ENCODE results near the gene SUN2. TPM values are rescaled to one million over a fixed set of nuclear protein-coding genes. Genes with fewer than 3 reads are reported as not detected.

Gene SUN2
- total and polyA plus RNA-seq, 5 donors from 2014 or later: 260 to 454 (median 331) TPM

DNA sequence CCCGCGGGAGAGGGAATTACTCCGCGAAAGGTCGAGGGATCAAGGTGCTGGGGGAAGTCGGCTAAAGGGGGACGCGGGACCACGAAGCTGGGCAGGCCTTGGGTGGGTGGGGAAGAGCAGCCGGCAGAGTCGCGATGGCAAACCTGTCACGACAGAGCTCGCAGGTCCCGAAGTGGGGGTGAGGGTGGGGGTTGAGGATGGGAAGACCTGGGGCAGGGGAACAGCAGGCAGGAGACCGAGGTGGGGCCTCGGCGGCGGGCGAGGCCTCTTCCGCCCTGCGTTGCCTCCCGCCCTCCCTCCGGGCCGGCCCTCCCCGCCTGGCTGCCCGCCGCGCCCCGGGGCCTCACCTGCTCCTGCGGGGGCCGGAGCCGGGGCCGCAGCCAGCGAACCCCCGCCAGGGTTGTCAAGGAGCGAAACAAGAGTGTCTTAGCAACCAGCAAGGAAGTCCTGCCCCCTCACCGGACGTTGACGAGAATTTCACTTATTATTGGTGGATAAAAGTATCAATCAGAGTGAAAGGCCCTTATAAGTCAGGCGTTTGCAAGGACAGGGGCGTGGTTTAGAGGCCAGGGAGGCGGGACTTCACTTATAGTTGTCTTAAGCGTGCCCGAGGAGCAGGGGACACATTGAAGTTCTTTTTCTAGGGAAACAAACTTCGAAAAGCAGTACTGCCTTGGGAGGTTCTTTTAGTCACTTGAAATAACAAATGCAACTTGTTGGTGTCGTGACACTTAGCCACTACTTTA, 38.1 kb upstream of the SUN2 start, which contains the start of gene DNAL4:
DNAL4 (minus strand) TSS at position 423 of the 746 bp plus-strand sequence. CDS start 11,412 bp downstream, outside the sequence.
- Histone ChIP-seq H3K36me3 (ENCODE audit: control insufficient read depth, insufficient read depth, low read length) (no peaks in the 10 kb centered on the region), H3K27me3 (ENCODE audit: control insufficient read depth, insufficient read depth, low read length) (peaks cover 2% of the 10 kb centered on the region), H3K9me3 (ENCODE audit: control insufficient read depth in 2 of 2, low read length in 2 of 2) (no peaks in the 10 kb centered on the region), H3K4me1 (ENCODE audit: control insufficient read depth, insufficient read depth, low read length, poor library complexity, severe bottlenecking) (peaks cover 15% of the 10 kb centered on the region), H3K27ac (ENCODE audit: insufficient read depth, low read length, poor library complexity, severe bottlenecking) (peak within 1 kb of the TSS; percentile 80), H3K4me3 (ENCODE audit: low read depth, low read length) (peak within 1 kb of the TSS; percentile 83)
- H3K4me1 Mint-ChIP-seq: peaks cover 6 to 37% (median 19%) of the 10 kb centered on the region in 4 donors
- peak within 1 kb of the TSS; percentile 60 to 94 (median 86) for H3K27ac Mint-ChIP-seq
- peaks cover 15% of the 10 kb centered on the region for H3K27me3 Mint-ChIP-seq
- peaks cover 0 to 2% (median 0%) of the 10 kb centered on the region in 7 donors for H3K9me3 Mint-ChIP-seq
- peak within 1 kb of the TSS; percentile 83 to 92 (median 88) for H3K4me3 Mint-ChIP-seq
- H3K36me3 Mint-ChIP-seq: no peaks in the 10 kb centered on the region
- ATAC-seq (ENCODE audit: low read depth in 2 of 2): peak; percentile 98 to 99
- peak; percentile 88 to 98 (median 94) for DNase-seq

- Mint-ChIP-seq H3K4me1 (peaks cover 6 to 32% (median 17%) of the 10 kb centered on the region in 4 donors), H3K4me3 (peak overlapping the region; percentile 83 to 91 (median 88)), H3K27me3 (peaks cover 12% of the 10 kb centered on the region), H3K9me3 (peaks cover 0 to 1% (median 0%) of the 10 kb centered on the region in 7 donors), H3K36me3 (no peaks in the 10 kb centered on the region), H3K27ac (peak overlapping the region; percentile 58 to 94 (median 86))
- ATAC-seq (ENCODE audit: low read depth in 2 of 2): no peak
- Histone ChIP-seq H3K27ac (ENCODE audit: insufficient read depth, low read length, poor library complexity, severe bottlenecking) (peak overlapping the region; percentile 80), H3K36me3 (ENCODE audit: control insufficient read depth, insufficient read depth, low read length) (no peaks in the 10 kb centered on the region), H3K4me3 (ENCODE audit: low read depth, low read length) (peak overlapping the region; percentile 83), H3K27me3 (ENCODE audit: control insufficient read depth, insufficient read depth, low read length) (peaks cover 2% of the 10 kb centered on the region), H3K4me1 (ENCODE audit: control insufficient read depth, insufficient read depth, low read length, poor library complexity, severe bottlenecking) (peaks cover 15% of the 10 kb centered on the region), H3K9me3 (ENCODE audit: control insufficient read depth in 2 of 2, low read length in 2 of 2) (no peaks in the 10 kb centered on the region)
- DNase-seq: peak in 1 of 3 donors; percentile 13
These were observed 37.5 kb upstream of the SUN2 start for GRCh38 chr22:38793317-38793716.

- Mint-ChIP-seq H3K4me1 (peaks cover 6 to 27% (median 16%) of the 10 kb centered on the region in 4 donors), H3K4me3 (peak overlapping the region; percentile 83 to 91 (median 88)), H3K9me3 (peaks cover 0 to 1% (median 0%) of the 10 kb centered on the region in 7 donors), H3K27me3 (peaks cover 10% of the 10 kb centered on the region), H3K36me3 (no peaks in the 10 kb centered on the region), H3K27ac (peak overlapping the region in 2 of 3 donors; percentile 86 to 94)
- Histone ChIP-seq H3K4me1 (ENCODE audit: control insufficient read depth, insufficient read depth, low read length, poor library complexity, severe bottlenecking) (peaks cover 15% of the 10 kb centered on the region), H3K27me3 (ENCODE audit: control insufficient read depth, insufficient read depth, low read length) (no peaks in the 10 kb centered on the region), H3K4me3 (ENCODE audit: low read depth, low read length) (no peak overlapping the region), H3K36me3 (ENCODE audit: control insufficient read depth, insufficient read depth, low read length) (no peaks in the 10 kb centered on the region), H3K9me3 (ENCODE audit: control insufficient read depth in 2 of 2, low read length in 2 of 2) (no peaks in the 10 kb centered on the region), H3K27ac (ENCODE audit: insufficient read depth, low read length, poor library complexity, severe bottlenecking) (peak overlapping the region; percentile 80)
- no peak for ATAC-seq (ENCODE audit: low read depth in 2 of 2)
- no peak for DNase-seq
These were observed 37.0 kb upstream of the SUN2 start for GRCh38 chr22:38792833-38793232.

DNA sequence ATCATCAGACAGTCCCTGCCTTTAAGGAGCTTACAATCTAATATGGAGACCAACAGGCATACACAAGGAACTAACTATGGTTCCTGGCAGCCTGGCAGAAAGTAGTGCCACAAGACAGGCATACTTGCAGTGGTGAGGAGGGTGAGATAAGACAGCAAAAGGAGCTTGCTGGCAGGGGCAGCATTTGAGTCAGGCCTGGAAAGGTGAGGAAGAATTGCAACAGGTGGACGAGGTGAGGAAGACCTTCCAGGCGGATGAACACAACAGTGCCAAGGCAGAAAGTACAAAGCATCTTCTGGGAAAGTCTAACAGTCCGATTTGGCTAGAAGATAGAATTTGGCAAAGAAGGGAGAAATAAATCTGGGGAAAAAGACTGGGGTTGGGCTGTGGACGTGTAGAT, 33.8 kb upstream of the SUN2 start:
- H3K4me1 Mint-ChIP-seq: peaks cover 6 to 17% (median 13%) of the 10 kb centered on the region in 4 donors

DNA sequence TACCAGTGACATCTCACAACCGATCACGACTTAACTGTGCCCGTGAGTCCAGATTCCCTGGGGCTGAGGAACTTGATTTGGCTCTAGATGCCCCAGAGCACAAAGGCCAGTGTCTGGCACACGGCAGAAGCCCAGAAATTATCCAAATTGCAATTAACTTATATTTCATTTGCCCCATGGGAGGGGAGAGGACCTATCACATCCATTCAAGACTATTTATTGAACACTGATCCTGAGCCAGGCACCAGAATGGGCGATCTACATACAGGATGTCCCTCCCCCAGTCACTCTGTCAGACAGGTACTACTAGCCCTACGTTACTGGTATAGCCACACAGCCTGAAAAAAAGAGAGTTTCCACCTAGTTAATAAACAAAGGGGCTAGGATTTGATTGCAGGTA, 33.0 kb upstream of the SUN2 start:
- H3K27me3 Mint-ChIP-seq: no peaks in the 10 kb centered on the region
- H3K4me3 Mint-ChIP-seq: no peak overlapping the region
- Histone ChIP-seq H3K9me3 (ENCODE audit: control insufficient read depth in 2 of 2, low read length in 2 of 2) (no peaks in the 10 kb centered on the region), H3K27me3 (ENCODE audit: control insufficient read depth, insufficient read depth, low read length) (no peaks in the 10 kb centered on the region), H3K27ac (ENCODE audit: insufficient read depth, low read length, poor library complexity, severe bottlenecking) (no peak overlapping the region), H3K4me1 (ENCODE audit: control insufficient read depth, insufficient read depth, low read length, poor library complexity, severe bottlenecking) (peaks cover 8% of the 10 kb centered on the region), H3K4me3 (ENCODE audit: low read depth, low read length) (no peak overlapping the region), H3K36me3 (ENCODE audit: control insufficient read depth, insufficient read depth, low read length) (no peaks in the 10 kb centered on the region)
- H3K27ac Mint-ChIP-seq: no peak overlapping the region
- DNase-seq (no peak), ATAC-seq (ENCODE audit: low read depth in 2 of 2) (no peak)
- H3K9me3 Mint-ChIP-seq: no peaks in the 10 kb centered on the region
- peaks cover 0 to 9% (median 7%) of the 10 kb centered on the region in 4 donors for H3K4me1 Mint-ChIP-seq
- H3K36me3 Mint-ChIP-seq: peaks cover 4% of the 10 kb centered on the region

More for the DNA sequence above, 33.8 kb upstream of the SUN2 start:
- Histone ChIP-seq H3K9me3 (ENCODE audit: control insufficient read depth in 2 of 2, low read length in 2 of 2) (no peaks in the 10 kb centered on the region), H3K36me3 (ENCODE audit: control insufficient read depth, insufficient read depth, low read length) (no peaks in the 10 kb centered on the region), H3K4me3 (ENCODE audit: low read depth, low read length) (no peak overlapping the region), H3K27me3 (ENCODE audit: control insufficient read depth, insufficient read depth, low read length) (no peaks in the 10 kb centered on the region), H3K4me1 (ENCODE audit: control insufficient read depth, insufficient read depth, low read length, poor library complexity, severe bottlenecking) (peaks cover 14% of the 10 kb centered on the region), H3K27ac (ENCODE audit: insufficient read depth, low read length, poor library complexity, severe bottlenecking) (no peak overlapping the region)
- Mint-ChIP-seq H3K4me3 (no peak overlapping the region), H3K27ac (no peak overlapping the region), H3K27me3 (peaks cover 6% of the 10 kb centered on the region), H3K36me3 (peaks cover 4% of the 10 kb centered on the region), H3K9me3 (no peaks in the 10 kb centered on the region)
- no peak for ATAC-seq (ENCODE audit: low read depth in 2 of 2)
- DNase-seq: no peak

GRCh38 chr22:38788021-38788816, 32.4 kb upstream of the SUN2 start:
- Histone ChIP-seq H3K36me3 (ENCODE audit: control insufficient read depth, insufficient read depth, low read length) (no peaks in the 10 kb centered on the region), H3K4me1 (ENCODE audit: control insufficient read depth, insufficient read depth, low read length, poor library complexity, severe bottlenecking) (peaks cover 3% of the 10 kb centered on the region), H3K4me3 (ENCODE audit: low read depth, low read length) (no peak overlapping the region), H3K27ac (ENCODE audit: insufficient read depth, low read length, poor library complexity, severe bottlenecking) (no peak overlapping the region), H3K9me3 (ENCODE audit: control insufficient read depth in 2 of 2, low read length in 2 of 2) (no peaks in the 10 kb centered on the region), H3K27me3 (ENCODE audit: control insufficient read depth, insufficient read depth, low read length) (no peaks in the 10 kb centered on the region)
- H3K27ac Mint-ChIP-seq: no peak overlapping the region
- ATAC-seq (ENCODE audit: low read depth in 2 of 2) (no peak), DNase-seq (no peak)
- no peaks in the 10 kb centered on the region for H3K9me3 Mint-ChIP-seq
- H3K27me3 Mint-ChIP-seq: no peaks in the 10 kb centered on the region
- H3K36me3 Mint-ChIP-seq: peaks cover 4% of the 10 kb centered on the region
- H3K4me3 Mint-ChIP-seq: peak overlapping the region in 1 of 4 donors; percentile 19
- peaks cover 0 to 10% (median 6%) of the 10 kb centered on the region in 4 donors for H3K4me1 Mint-ChIP-seq

- H3K27me3 Mint-ChIP-seq: no peaks in the 10 kb centered on the region
- no peaks in the 10 kb centered on the region for H3K27me3 ChIP-seq (ENCODE audit: control insufficient read depth, insufficient read depth, low read length)
- no peak overlapping the region for H3K27ac Mint-ChIP-seq
- no peaks in the 10 kb centered on the region for H3K36me3 ChIP-seq (ENCODE audit: control insufficient read depth, insufficient read depth, low read length)
- H3K9me3 ChIP-seq (ENCODE audit: control insufficient read depth in 2 of 2, low read length in 2 of 2): no peaks in the 10 kb centered on the region
- no peaks in the 10 kb centered on the region for H3K4me1 ChIP-seq (ENCODE audit: control insufficient read depth, insufficient read depth, low read length, poor library complexity, severe bottlenecking)
- DNase-seq (no peak), ATAC-seq (ENCODE audit: low read depth in 2 of 2) (no peak)
- no peaks in the 10 kb centered on the region for H3K9me3 Mint-ChIP-seq
- H3K4me3 Mint-ChIP-seq: no peak overlapping the region
- H3K36me3 Mint-ChIP-seq: peaks cover 12% of the 10 kb centered on the region
- no peak overlapping the region for H3K27ac ChIP-seq (ENCODE audit: insufficient read depth, low read length, poor library complexity, severe bottlenecking)
- H3K4me1 Mint-ChIP-seq: peaks cover 0 to 11% (median 3%) of the 10 kb centered on the region in 4 donors
- H3K4me3 ChIP-seq (ENCODE audit: low read depth, low read length): no peak overlapping the region
These were observed 30.8 kb upstream of the SUN2 start for GRCh38 chr22:38786631-38787030.
